Pancreas (tissue), 10 donors: ENCODE results near the gene C4B. TPM values are rescaled to one million over a fixed set of nuclear protein-coding genes. Genes with fewer than 3 reads are reported as not detected.
"Not testable (repeated sequence)": the region's sequence is repeated elsewhere in the genome, so short reads cannot be mapped to it uniquely, and the experiment has no call there.

Source experiments
- ATAC-seq, 4 donors: fragments of 200-7000 bp; cut with Tn5 transposase; one replicate each; pipeline versions ENCODE4 v1.8.0 to v1.9.1; 2020; ENCODE audit warnings: mild to moderate bottlenecking in 4 of 4, moderate library complexity in 4 of 4
- DNase-seq, 6 donors: peaks; one replicate each; pipeline ENCODE4 v3.0.0-alpha.2; 2020
- FAIRE-seq: peaks from 2 replicates; lab custom pipeline; 2012; peaks lifted over from hg19 to GRCh38; lab: Jason Lieb, UNC
- H3K27ac ChIP-seq, 4 donors: fragments of 200-600 bp; sonication (generic); 1 replicate in 3 of 4; 2 replicates in 1 of 4; pipeline versions ENCODE4 v1.5.0 to v1.8.0; 2020
- H3K27me3 ChIP-seq, 4 donors: fragments of 200-600 bp; one replicate each; pipeline ENCODE4 v1.8.0; 2021
- H3K36me3 ChIP-seq, 3 donors: fragments of 200-600 bp; sonication (generic) in 1 of 3; one replicate each; pipeline versions ENCODE4 v1.5.0 to v1.8.0; 2020 to 2021
- H3K4me1 ChIP-seq, 3 donors: fragments of 200-600 bp; one replicate each; pipeline ENCODE4 v1.8.0; 2021
- H3K4me3 ChIP-seq, 4 donors: fragments of 200-600 bp; sonication (generic) in 2 of 4; one replicate each; pipeline versions ENCODE4 v1.5.0 to v1.8.0; 2020 to 2021
- H3K9me3 ChIP-seq, 4 donors: fragments of 200-600 bp; one replicate each; pipeline ENCODE4 v1.8.0; 2021
- WGBS, 2 donors: extraction: QIAGEN DNeasy Blood & Tissue Kit; methylation state at CpG; one replicate each; pipeline ENCODE4 v1.1.7; 2013; 5-methylcytosine and 5-hydroxymethylcytosine counted together
- intact Hi-C, 3 donors: fragments of 100-400 bp; cut with DNase I; formaldehyde crosslinking; loops; one replicate each; pipeline versions ENCODE4 v1.11.1 to v1.14.2; 2022
- polyA plus RNA-seq, 2 donors: library from polyadenylated mRNA; stranded (reverse); fragments of 200-250 nt; gene quantifications; one replicate each; pipeline ENCODE4 v1.2.3, GENCODE V29; 2013
- total RNA-seq, 6 donors: library from RNA; stranded (reverse); fragmentation: NEBNext Ultra II Directional in 4 of 6; extraction: Animal tissue kit (Norgen Biotek cat#: 25700) in 4 of 6; gene quantifications; one replicate each; pipeline versions ENCODE4 v1.2.1 to v1.2.4, GENCODE V29; 2021 to 2023
- TF ChIP-seq, protein P1 (sequence below), 4 donors: fragments of 200-600 bp; sonication (generic) in 3 of 4; IDR thresholded peaks; one replicate each; pipeline versions ENCODE4 v1.5.0 to v1.8.0; 2021; ENCODE audit warnings: antibody characterized with exemption in 4 of 4
- donor health status: healthy with polysubstance abuse.
- donor health status: DM: no; HTN: no; CAD: no; lungs with moderate emphysema.
- donor health status: DM: no; HTN: no; CAD: no.
- donor health status: control.
- donor health status: control.
- donor health status: Bipolar disorder and iron deficiency.
- donor health status: DM: yes; HTN: yes; CAD: no.
- donor health status: DM: no; HTN: no; CAD: no.
- donor health status: DM: no; HTN: no; CAD: no.
- donor health status: DM: yes; HTN: yes; CAD: no.

The C4B gene
- total and polyA plus RNA-seq, 8 donors, result 15.3 to 665 (median 141) TPM

DNA sequence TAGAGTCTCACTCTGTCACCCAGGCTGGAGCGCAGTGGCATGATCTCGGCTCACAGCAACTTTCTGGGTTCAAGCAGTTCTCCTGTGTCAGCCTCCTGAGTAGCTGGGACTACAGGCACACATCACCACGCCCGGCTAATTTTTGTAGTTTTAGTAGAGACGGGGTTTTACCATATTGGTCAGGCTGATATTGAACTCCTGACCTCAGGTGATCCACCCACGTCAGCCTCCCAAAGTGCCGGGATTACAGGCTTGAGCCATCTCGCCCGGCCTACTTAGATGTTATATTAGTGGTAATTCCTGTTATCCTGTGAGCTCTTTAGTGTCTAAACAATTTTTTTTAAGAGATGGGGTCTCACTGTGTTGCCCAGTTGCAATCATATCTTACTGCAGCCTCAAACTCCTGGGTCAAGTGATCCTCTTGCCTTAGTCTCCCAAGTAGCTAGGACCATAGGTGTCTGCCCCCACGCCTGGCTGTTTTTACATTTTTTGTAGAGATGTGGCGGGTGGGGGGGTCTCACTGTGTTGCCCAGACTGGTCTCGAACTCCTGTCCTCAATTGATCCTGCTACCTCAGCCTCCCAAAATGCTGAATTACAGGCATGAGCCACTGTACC is 36.7 kb upstream of the C4B start:
- no peaks in the 10 kb centered on the region for H3K9me3 ChIP-seq
- TF ChIP-seq, protein P1, sequence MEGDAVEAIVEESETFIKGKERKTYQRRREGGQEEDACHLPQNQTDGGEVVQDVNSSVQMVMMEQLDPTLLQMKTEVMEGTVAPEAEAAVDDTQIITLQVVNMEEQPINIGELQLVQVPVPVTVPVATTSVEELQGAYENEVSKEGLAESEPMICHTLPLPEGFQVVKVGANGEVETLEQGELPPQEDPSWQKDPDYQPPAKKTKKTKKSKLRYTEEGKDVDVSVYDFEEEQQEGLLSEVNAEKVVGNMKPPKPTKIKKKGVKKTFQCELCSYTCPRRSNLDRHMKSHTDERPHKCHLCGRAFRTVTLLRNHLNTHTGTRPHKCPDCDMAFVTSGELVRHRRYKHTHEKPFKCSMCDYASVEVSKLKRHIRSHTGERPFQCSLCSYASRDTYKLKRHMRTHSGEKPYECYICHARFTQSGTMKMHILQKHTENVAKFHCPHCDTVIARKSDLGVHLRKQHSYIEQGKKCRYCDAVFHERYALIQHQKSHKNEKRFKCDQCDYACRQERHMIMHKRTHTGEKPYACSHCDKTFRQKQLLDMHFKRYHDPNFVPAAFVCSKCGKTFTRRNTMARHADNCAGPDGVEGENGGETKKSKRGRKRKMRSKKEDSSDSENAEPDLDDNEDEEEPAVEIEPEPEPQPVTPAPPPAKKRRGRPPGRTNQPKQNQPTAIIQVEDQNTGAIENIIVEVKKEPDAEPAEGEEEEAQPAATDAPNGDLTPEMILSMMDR (IDR thresholded peaks at IDR 0.05), result no peak
- no peaks in the 10 kb centered on the region for H3K27me3 ChIP-seq
- intact Hi-C loops, result no loop called here
- H3K4me1 ChIP-seq, result peaks cover 0 to 6% (median 5%) of the 10 kb centered on the region in 3 donors
- H3K36me3 ChIP-seq, result peaks cover 0 to 6% (median 0%) of the 10 kb centered on the region in 3 donors
- DNase-seq (peak in 1 of 6 donors; percentile 12), ATAC-seq (no peak), FAIRE-seq (no peak)
- WGBS, 2 donors, result 97% methylated on average over 12 of the region's 12 CpGs
- H3K27ac ChIP-seq, result no peak overlapping the region
- H3K4me3 ChIP-seq, result no peak overlapping the region

DNA sequence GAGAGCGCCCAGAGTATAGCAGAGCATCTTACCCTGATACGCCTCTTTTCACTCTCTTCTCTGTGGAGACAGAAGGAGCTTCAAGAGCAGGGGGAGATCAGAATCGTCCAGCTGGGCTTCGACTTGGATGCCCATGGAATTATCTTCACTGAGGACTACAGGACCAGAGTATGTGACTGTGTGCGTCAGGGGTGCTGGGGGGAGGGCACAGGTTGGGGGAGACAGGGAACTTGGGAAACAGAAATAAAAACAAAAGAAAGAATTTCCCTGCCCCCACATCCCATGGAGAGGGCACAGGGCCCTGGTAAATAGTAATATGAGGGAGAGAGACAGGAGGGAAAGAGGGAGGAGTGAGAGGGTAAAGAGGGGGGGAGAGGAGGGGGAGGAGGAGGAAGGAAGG is 35.8 kb upstream of the C4B start:
- FAIRE-seq (no peak), ATAC-seq (no peak), DNase-seq (peak in 1 of 6 donors; percentile 4)
- TF ChIP-seq, protein P1 (IDR thresholded peaks at IDR 0.05), result no peak
- no peak overlapping the region for H3K27ac ChIP-seq
- no peak overlapping the region for H3K4me3 ChIP-seq
- H3K36me3 ChIP-seq, result peaks cover 0 to 6% (median 0%) of the 10 kb centered on the region in 3 donors
- intact Hi-C loops, result no loop called here
- no peaks in the 10 kb centered on the region for H3K27me3 ChIP-seq
- WGBS, 2 donors, result 78 to 88% methylated on average over 5 of the region's 5 CpGs
- no peaks in the 10 kb centered on the region for H3K4me1 ChIP-seq
- H3K9me3 ChIP-seq, result no peaks in the 10 kb centered on the region

DNA sequence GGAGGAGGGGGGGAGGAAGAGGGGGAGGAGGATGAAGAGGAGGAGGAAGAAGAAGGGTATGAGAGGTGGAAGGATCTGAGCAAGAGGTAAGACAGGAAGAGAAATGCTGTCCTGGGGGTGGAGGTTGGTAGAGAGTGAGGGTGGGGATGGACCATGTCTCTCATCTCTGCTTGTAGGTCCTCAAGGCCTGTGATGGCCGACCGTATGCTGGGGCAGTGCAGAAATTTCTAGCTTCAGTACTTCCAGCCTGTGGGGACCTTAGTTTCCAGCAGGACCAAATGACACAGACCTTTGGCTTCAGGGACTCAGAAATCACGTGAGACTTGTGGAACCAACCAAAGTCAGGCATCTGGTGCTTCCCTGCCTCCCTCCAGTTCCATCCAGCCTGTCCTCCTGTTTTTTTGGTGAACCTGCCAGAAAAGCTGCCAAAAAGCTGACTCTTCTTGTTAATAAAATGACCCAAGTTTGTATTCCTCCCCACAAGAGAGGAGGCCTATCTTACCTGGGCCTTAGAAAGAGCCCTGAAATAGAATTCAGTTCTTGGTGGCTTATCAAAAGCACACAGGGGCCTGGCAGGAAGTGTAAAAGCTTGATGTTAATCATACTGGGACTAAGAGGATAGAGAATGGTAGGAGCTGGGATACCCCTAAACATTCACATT is 35.2 kb upstream of the C4B start:
- Histone ChIP-seq H3K9me3 (no peaks in the 10 kb centered on the region), H3K27ac (no peak overlapping the region), H3K4me1 (no peaks in the 10 kb centered on the region), H3K36me3 (peaks cover 0 to 6% (median 0%) of the 10 kb centered on the region in 3 donors), H3K27me3 (no peaks in the 10 kb centered on the region), H3K4me3 (no peak overlapping the region)
- intact Hi-C loops, result no loop called here
- WGBS, 2 donors, result 90 to 97% methylated on average over 3 of the region's 3 CpGs
- no peak for FAIRE-seq
- DNase-seq, result peak in 2 of 6 donors; percentile 7 to 14
- TF ChIP-seq, protein P1 (IDR thresholded peaks at IDR 0.05), result no peak
- ATAC-seq, result no peak

DNA sequence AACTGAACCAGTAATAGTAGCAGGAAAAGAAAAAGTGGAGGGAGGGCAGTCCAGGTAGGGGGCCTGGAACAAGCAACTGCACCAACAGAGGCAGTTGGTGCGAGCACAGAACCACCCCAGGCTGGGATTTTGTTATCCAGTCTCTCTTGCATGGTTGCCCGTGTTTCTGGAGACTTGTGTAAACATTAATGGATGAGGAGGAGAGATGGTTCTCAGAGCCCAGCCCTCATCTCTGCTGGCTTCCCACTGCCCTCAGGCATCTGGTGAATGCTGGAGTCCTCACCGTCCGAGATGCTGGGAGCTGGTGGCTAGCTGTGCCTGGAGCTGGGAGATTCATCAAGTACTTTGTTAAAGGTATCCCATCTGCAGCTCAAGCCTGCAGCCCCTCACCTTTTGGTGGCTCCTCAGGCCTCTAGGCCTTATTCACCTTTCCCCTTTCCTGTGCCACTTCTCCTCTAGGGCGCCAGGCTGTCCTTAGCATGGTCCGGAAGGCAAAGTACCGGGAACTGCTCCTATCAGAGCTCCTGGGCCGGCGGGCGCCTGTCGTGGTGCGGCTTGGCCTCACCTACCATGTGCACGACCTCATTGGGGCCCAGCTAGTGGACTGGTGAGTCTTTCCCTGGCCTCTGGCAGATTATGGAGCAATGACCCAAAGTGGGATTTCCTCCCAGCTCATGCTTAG is 34.3 kb upstream of the C4B start:
- H3K27ac ChIP-seq, FAIRE-seq, H3K27me3 ChIP-seq, intact Hi-C loops, H3K4me3 ChIP-seq, H3K9me3 ChIP-seq, H3K36me3 ChIP-seq, H3K4me1 ChIP-seq, ATAC-seq: not testable (repeated sequence)
- WGBS, 2 donors, result 93 to 94% methylated on average over 13 of the region's 13 CpGs
- DNase-seq, result peak in 3 of 6 donors; percentile 7 to 21 (median 9)

DNA sequence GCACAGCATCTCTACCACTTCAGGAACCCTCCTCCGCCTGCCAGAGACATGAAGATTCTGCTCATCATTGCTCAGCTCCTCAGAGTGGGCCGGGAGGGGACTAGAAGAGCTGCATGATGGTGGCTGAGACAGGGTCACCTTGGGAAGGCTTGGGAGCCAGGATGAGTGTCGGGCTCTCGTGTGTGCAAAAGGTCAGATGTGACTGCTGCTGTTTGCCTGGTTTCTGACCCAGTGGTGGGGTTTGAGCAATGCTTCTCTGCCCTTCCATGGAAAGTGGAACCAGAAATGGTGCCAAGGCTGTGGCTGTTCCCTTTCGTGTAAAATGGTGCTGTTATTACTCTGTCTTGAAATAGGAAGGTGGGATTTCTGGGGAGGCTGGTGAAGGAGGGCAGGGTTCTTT is 33.6 kb upstream of the C4B start:
- intact Hi-C loops, H3K4me1 ChIP-seq, H3K9me3 ChIP-seq, FAIRE-seq, H3K27me3 ChIP-seq, H3K27ac ChIP-seq, DNase-seq, H3K36me3 ChIP-seq, H3K4me3 ChIP-seq: not testable (repeated sequence)
- WGBS, 2 donors, result no CpG with 5 or more reads among the region's 5 CpGs
- peak in 1 of 4 donors; percentile 7 for ATAC-seq

DNA sequence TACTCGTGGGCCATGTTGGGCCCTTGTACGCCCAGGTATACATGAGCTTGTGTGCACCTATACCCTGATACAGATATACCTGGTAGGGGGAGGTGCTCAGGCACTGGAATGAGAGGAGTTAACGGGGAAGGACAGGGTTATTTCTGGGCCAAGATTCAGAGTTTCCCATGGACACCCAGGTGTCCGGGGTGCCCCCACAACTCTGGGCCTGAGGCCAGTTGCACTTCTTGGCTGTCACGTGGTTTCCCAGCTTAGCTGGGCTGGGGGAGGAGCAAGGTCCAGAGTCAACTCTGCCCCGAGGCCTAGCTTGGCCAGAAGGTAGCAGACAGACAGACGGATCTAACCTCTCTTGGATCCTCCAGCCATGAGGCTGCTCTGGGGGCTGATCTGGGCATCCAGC is 32.9 kb upstream of the C4B start, which contains the start of gene C4A:
TSS of gene C4A (plus strand) at position 314 of the 400 bp plus-strand sequence. CDS start at position 365, 51 bp downstream.
- H3K9me3 ChIP-seq, DNase-seq, FAIRE-seq, H3K4me3 ChIP-seq, H3K27ac ChIP-seq, intact Hi-C loops, H3K36me3 ChIP-seq, H3K4me1 ChIP-seq, H3K27me3 ChIP-seq: not testable (repeated sequence)
- peak in 3 of 4 donors; percentile 84 to 96 (median 92) for ATAC-seq
- no CpG with 5 or more reads among the region's 7 CpGs for WGBS, 2 donors

DNA sequence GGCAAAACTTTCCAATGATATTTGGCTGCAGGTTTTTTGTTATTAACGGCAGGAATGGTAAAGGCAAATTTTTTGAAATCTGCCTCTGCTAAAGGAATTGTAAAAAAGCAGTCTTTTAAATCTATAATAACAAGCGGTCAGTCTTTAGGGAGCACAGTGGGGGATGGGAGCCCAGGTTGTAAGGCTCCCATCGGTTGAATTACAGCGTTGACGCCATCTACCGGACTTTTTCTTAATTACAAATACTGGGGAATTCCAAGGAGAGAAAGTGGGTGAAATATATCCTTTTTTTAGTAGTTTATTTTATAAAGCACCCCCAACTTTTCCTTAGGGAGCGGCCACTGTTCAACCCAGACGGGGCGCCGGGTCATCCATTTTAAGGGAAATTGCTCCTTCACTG is 25.2 kb upstream of the C4B start:
- no CpG with 5 or more reads among the region's 10 CpGs for WGBS, 2 donors
- H3K27me3 ChIP-seq, H3K36me3 ChIP-seq, H3K27ac ChIP-seq, intact Hi-C loops, H3K4me1 ChIP-seq, DNase-seq, H3K9me3 ChIP-seq, H3K4me3 ChIP-seq, FAIRE-seq: not testable (repeated sequence)
- ATAC-seq, result peak in 1 of 4 donors; percentile 48

DNA sequence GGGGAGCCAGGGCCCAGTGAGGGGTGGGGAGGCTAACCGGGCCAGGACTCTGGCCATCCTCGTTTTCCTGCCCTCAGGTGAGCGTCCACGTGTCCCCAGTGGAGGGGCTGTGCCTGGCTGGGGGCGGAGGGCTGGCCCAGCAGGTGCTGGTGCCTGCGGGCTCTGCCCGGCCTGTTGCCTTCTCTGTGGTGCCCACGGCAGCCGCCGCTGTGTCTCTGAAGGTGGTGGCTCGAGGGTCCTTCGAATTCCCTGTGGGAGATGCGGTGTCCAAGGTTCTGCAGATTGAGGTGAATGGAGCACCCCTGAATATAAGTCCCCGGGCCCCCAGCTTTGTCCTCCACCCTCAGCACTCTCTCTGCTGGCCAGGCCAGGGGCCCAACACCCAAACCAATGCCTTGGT is 20.2 kb upstream of the C4B start:
- 95 to 99% methylated on average over 8 to 10 of the region's 14 CpGs for WGBS, 2 donors
- H3K27ac ChIP-seq, H3K4me3 ChIP-seq, FAIRE-seq, intact Hi-C loops, ATAC-seq, H3K36me3 ChIP-seq, H3K27me3 ChIP-seq, H3K4me1 ChIP-seq, H3K9me3 ChIP-seq: not testable (repeated sequence)
- DNase-seq, result peak in 1 of 6 donors; percentile 25

DNA sequence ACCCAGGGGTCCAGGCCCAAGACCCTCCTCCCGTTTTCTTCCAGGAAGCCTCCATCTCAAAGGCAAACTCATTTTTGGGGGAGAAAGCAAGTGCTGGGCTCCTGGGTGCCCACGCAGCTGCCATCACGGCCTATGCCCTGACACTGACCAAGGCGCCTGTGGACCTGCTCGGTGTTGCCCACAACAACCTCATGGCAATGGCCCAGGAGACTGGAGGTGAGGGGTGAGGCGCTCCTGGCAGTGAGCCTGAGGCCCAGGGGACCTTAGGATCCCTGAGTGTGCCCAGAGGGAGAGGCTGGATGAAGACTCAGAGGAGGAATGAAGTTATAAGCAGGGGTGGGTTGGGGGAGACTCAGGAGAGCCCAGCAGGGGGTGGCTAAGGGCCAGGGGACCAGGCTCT is 18.2 kb upstream of the C4B start:
- FAIRE-seq, H3K27me3 ChIP-seq, H3K4me1 ChIP-seq, intact Hi-C loops, H3K4me3 ChIP-seq, H3K9me3 ChIP-seq, H3K27ac ChIP-seq, ATAC-seq, H3K36me3 ChIP-seq: not testable (repeated sequence)
- WGBS, 2 donors, result 84 to 88% methylated on average over 6 of the region's 6 CpGs
- peak in 2 of 6 donors; percentile 27 to 41 for DNase-seq
